ENCODE results near the gene TGIF1.

The TGIF1 gene

DNA sequence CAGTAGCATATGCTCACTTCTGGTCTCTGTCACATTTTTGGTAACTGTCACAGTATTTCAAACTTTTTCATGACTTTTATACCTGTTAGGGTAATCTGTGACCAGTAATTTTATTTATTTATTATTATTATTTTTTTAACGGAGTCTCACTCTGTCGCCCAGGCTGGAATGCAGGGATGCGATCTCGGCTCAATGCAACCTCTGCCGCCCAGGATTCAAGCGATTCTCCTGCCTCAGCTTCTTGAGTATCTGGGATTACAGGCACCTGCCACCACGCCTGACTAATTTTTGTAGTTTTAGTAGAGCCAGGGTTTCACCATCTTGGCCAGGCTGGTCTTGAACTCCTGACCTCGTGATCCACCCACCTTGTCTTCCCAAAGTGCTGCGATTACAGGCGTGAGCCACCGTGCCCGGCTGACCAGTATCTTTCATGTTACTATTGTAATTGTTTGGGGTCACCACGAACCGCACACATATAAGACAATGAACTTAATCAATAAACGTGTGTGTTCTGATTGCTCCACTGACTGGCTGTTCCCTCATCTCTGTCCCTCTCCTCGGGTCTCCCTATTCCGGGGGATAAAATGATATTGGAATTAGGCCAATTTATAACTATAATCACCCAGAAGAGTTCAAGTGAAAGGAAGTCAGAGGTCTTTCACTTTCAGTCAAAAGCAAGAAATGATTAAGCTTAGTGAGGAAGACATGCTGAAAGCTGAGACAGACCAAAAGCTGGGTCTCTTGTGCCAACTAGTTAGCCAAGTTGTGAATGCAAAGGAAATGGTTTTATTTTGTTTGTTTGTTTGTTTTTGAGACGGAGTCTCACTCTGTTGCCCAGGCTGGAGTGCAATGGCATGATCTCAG, 22.9 kb downstream of the TGIF1 start:
- H3K4me3 ChIP-seq (ENCODE audit: low read length): no peak overlapping the region

DNA sequence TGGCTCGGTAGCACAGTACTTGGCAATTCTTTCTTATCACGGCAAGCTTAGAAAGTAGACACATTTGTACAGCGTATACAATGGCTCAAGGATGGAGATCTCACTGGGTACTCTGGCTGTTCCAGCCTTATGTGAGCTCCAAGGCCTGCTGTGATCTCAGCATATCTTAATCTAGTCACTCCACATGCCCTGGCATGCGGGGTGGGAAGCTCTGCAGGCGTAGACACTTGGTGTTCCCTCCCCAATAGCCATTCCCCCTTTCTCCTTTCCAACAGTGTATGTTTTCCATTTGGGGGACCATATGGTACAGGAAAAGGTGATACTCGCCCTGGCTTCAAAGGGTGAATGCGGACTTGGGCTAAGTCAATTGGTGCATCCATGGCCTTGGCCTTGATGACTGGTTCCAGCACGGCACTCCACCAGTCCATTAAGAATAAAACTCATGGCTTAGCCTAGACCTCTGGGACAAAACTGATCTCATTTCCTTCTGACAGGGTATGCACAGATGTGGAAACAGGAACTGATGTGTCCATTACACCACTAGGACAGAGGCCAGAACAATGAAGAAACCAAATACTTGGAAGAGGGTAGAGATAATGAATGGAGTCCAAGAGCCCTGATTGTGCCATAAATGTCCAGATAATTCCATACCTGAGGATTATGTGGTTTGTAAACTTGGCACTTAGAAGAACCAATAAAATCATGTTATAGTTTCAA, 28.4 kb downstream of the TGIF1 start:
- no peak for TF ChIP-seq ZNF274 (IDR thresholded peaks at IDR 0.05; ENCODE audit: low read depth, low read length)
- no peak overlapping the region for H3K4me3 ChIP-seq (ENCODE audit: low read length)

More for the DNA sequence above, 22.9 kb downstream of the TGIF1 start:
- no peak for TF ChIP-seq ZNF274 (IDR thresholded peaks at IDR 0.05; ENCODE audit: low read depth, low read length)

DNA sequence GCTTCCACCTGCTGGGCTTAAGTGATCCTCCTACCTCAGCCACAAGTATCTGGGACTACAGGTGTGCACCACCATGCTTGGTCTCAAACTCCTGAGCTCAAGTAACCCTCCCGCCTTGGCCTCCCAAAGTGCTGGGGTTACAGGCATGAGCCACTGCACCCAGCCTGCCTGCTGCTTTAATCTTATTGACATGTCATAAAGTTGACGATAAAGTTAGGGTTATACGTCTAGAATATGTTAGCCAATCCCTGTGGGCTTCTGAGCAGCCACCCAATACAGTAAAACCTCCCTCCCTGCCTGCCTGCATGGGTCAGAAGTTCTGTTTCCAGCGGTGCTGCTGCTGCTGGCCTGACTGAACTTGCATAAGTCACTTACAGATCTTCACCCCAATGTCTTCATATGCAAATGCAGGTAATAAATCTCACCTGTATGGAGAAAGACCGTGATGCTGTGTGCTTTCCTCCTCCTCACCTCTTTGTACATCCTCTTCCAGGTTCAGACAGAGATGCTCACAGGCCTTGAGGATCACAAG, 30.1 kb downstream of the TGIF1 start:
- TF ChIP-seq ZNF274 (IDR thresholded peaks at IDR 0.05; ENCODE audit: low read depth, low read length): no peak
- no peak overlapping the region for H3K4me3 ChIP-seq (ENCODE audit: low read length)

DNA sequence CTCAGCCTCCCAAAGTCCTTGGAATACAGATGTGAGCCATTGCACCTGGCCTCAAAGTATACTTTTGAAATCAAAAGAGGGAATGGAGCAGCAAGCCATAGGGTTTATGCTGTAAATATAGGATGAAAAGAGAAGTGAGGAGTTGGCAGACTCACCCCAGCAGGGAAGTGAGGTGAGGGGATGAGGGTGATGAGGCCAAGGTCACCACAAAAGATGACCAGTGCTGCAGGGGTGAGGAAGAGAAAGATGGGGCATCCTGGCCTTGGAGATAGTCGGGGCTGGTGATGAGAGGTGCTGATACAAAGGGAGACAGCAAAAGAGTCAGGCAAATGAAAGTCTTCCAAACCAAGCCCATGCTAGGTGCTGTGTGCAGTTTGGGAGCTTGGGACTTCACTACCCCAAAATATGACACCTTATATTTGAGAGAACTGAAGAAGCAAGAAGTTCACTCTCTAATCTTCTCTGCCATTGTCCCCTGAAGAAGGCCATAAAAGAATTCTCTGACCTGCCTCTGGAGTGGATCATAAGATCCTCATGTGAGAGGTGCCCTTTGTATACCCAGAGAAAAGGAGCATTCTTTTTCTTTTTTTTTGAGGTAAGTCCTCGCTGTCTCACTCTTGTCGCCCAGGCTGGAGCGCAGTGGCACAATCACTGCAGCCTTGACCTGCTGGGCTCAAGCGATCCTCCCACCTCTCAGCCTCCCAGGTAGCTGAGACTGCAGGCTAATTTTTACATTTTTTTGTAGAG, 31.0 kb downstream of the TGIF1 start:
- no peak for TF ChIP-seq ZNF274 (IDR thresholded peaks at IDR 0.05; ENCODE audit: low read depth, low read length)
- no peak overlapping the region for H3K4me3 ChIP-seq (ENCODE audit: low read length)

DNA sequence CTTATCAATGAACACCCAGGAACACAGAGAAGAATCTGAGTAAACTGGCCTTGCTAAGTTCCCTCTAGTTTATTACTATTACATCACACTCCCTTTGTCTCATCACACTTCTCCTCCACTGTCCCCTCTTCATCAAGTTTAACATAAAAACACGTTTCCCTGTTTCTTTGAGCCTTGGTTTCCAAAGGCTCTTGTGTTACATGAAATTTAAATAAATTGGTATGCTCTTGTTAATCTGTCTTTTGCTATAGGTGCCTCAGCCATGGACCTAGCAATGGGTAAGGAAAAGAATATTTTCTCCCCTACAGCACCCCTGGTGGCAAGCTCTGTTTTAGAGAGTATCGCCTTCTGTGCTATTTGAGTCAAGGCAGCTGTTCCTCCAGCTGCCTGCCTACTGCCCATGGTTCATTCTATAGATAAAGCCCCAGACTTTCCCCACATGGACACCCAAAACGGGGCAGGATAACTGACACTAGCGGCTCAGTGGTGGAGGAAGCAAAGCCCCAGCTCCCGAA, 31.8 kb downstream of the TGIF1 start:
- H3K4me3 ChIP-seq (ENCODE audit: low read length): no peak overlapping the region
- no peak for TF ChIP-seq ZNF274 (IDR thresholded peaks at IDR 0.05; ENCODE audit: low read depth, low read length)

DNA sequence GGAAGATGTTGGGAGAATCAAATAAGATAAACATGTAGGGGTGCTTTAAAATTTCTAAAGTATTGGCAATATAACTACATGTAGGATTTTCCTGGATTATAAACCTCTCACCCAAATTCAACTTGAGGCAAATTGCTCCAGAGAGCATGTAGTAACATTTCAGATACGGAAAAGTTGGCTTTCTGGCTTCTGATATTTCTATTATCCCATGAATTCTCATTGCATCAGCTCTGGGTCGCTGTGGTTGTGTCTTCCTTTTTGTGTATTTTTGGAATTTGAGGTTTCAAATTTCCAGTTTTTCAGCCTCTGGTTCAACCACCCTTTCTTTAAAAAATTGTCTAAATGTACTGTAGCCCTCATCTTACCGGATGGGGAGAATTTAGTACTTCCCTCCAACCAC, 32.3 kb downstream of the TGIF1 start:
- TF ChIP-seq ZNF274 (IDR thresholded peaks at IDR 0.05; ENCODE audit: low read depth, low read length): no peak

DNA sequence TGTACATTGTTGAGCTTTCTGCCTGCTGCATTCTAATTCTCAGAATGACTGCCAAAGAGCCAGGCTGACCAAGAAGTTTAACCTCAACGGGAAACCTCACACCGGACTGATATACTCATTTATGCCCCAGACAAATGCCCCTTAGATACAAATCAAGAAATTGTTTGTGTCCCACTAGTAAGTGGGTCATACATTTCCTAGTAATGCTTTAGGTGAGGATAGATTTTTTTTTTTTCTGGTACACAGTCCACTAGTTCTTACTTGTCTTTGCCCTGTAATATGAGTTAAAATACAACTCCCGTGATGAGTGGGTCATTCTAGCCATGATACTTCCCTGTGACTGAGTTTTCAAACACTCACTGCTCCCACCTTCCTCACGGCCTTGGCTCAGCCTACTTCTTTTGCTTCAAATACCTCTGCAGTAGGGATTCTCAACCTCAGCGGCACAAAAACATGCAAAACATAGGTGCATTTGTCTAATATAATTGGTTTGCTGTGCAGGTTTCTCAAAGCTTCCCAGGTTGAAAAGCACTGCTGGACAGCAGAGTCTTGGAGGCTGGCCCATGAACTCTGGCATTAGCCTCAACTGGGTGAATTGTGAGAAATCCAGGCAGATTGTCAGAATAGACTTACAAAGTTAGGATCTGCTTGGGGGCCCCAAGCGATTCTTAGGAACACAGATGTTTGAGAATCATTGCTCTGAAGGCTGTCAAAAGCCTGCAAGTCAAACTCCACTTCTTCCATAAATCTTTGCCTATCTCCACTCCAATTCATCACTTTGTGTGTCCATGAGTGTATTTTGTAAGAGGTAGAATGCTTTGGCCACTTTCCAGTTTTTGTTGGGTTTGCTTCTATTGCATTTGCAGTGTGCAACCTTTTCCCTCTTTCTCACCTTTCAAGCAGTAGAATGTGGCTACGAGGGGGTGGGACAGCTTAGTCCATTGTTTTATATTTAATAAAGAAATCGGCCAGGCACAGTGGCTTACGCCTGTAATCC, 35.5 kb downstream of the TGIF1 start:
- H3K4me3 ChIP-seq (ENCODE audit: low read length): no peak overlapping the region
- TF ChIP-seq ZNF274 (IDR thresholded peaks at IDR 0.05; ENCODE audit: low read depth, low read length): no peak

More for the DNA sequence above, 32.3 kb downstream of the TGIF1 start:
- no peak overlapping the region for H3K4me3 ChIP-seq (ENCODE audit: low read length)

DNA sequence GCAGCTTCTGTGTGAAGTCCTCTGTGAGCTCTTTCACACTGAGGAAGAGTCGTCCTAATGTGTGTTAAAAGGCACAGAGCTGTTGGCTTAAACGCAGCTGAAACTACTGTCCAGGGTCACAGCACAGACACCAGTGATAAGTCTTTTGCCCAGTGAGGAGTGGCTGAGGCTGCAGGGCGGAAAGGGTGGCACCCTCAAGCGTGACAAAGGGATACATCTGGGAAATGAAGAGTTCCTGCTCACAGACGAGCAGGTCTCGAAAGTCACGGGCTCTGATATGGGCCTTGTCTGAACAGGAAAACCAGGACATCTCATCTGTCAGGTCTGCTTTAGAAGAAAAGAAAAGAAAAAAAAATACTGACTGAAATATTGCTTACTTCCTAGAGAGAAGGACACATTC, 36.5 kb downstream of the TGIF1 start:
- TF ChIP-seq ZNF274 (IDR thresholded peaks at IDR 0.05; ENCODE audit: low read depth, low read length): no peak

DNA sequence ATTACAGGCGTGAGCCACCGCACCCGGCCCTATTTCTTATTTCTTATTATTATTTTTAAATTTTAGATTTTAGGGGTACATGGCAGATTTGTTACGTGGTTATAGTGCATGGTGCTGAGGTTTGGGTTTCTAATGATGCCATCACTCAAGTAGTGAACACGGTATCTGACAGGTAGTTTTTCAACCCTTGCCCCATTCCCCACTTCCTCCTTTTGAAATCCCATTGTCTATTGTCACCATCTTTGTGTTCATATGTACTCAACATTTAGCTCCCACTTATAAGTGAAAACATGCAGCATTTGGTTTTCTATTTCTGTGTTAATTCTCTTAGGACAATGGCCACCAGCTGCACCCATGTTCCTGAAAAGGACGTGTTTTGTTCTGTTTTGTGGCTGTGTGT, 39.5 kb downstream of the TGIF1 start:
- no peak for TF ChIP-seq ZNF274 (IDR thresholded peaks at IDR 0.05; ENCODE audit: low read depth, low read length)
- no peak overlapping the region for H3K4me3 ChIP-seq (ENCODE audit: low read length)

More for the DNA sequence above, 36.5 kb downstream of the TGIF1 start:
- no peak overlapping the region for H3K4me3 ChIP-seq (ENCODE audit: low read length)

DNA sequence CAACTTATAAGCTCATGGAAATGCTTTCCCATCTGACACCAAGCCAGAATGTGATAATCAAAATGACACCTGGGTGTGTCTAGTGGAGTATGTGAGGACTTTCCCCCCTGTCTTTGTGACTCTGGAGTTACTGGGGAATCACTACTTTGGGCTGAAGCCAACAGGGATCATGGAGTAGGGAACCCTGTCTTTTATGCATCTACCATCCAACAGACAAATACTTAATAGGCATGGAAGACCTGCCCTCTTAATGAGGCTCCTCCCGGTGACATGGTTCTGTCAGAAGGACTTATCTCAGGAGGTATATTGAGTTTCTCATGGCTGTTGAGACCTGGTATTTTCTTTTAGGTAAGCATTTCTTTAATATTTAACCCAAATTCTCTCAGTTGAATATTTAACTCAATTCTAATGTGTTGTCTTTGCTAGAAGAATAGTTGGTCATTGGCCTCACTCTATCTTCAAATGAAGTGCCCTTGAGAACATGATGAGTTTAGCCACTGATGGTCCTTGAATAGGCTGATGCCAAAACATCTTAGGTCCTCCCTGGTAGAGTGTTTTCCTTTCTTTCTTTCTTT, 42.1 kb downstream of the TGIF1 start:
- no peak for TF ChIP-seq ZNF274 (IDR thresholded peaks at IDR 0.05; ENCODE audit: low read depth, low read length)
- no peak overlapping the region for H3K4me3 ChIP-seq (ENCODE audit: low read length)

DNA sequence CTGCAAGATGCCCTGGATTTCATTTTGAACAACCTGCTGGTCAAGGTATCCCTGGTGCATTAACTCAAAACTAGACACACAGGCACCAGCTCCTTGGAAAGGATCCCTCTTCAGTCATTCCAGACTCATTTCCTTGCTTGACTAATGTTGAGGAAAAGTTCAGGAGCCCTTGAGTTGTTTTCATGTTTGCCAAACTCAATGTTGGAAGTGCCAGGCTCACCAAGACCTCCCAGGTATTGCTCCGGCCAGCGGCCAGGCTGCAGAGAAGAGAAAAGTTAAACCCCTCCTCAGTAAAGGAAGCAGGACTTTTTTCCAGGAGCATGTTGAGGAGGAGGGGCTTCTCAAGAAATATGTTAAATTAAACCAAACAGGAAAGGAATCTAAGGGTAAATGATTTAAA, 42.7 kb downstream of the TGIF1 start:
- no peak overlapping the region for H3K4me3 ChIP-seq (ENCODE audit: low read length)
- no peak for TF ChIP-seq ZNF274 (IDR thresholded peaks at IDR 0.05; ENCODE audit: low read depth, low read length)

DNA sequence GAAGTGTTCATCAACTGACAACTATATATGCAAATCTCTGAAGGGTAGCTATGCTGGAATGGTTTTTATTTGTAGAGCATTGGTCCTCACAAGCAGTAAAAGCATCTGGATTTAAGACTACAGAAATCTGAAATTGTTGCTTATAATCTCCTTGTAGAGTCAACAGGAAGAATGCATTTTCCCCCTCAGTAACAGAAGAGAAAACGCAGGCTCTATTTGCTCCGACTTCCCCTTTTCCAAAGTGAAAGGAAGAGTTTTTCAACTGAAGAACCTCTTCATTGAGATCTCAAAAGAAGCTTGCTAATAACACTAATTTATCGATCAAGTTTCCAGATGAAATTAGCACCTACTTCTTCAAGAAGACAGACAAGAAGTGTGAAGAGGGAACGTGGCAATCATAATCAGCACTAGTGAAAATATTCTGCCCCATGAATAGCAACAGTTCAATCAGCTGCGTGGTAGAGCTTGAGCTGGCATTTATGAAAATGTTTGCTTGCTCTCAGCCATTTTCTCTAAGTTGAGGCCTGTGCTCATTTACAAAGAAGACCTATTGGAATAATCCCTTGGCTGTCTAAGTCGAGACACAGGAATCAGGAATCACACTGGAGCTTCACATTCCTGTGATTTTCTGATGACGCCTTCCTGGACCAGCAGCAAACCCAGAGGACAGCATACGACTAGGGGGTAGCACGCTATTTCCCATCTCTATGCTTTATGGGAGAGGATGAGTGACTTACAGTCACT, 43.7 kb downstream of the TGIF1 start:
- H3K4me3 ChIP-seq (ENCODE audit: low read length): no peak overlapping the region
- no peak for TF ChIP-seq ZNF274 (IDR thresholded peaks at IDR 0.05; ENCODE audit: low read depth, low read length)

Data from GM08714 (cell line).